CMK (cell line): Measurements from ENCODE around the gene ADAMTS19.
A peak's percentile ranks its signal among the peaks of the same experiment; 100 is the strongest.
"Not testable (repeated sequence)": the region's sequence is repeated elsewhere in the genome, so short reads cannot be mapped to it uniquely, and the experiment has no call there.

Source experiments
- DNase-seq: peaks from one replicate; pipeline ENCODE4 v3.0.0-alpha.2; 2010; ENCODE audit warnings: low read depth

Gene ADAMTS19

GRCh38 chr5:129477532-129477931, 17.4 kb downstream of the ADAMTS19 start:
- no peak for DNase-seq

- no peak for DNase-seq
These were observed 21.1 kb downstream of the ADAMTS19 start for GRCh38 chr5:129481161-129481560.

GRCh38 chr5:129496421-129496820, 36.3 kb downstream of the ADAMTS19 start:
- DNase-seq, result no peak

GRCh38 chr5:129496864-129497595, 36.9 kb downstream of the ADAMTS19 start:
- DNase-seq, result no peak

GRCh38 chr5:129499208-129499852, 39.2 kb downstream of the ADAMTS19 start:
- DNase-seq, result peak; percentile 5

- DNase-seq, result no peak
These were observed 40.0 kb downstream of the ADAMTS19 start for GRCh38 chr5:129500101-129500500.

- DNase-seq, result no peak
These were observed 46.0 kb downstream of the ADAMTS19 start for GRCh38 chr5:129506086-129506485.

- DNase-seq, result no peak
These were observed 46.9 kb downstream of the ADAMTS19 start for GRCh38 chr5:129506950-129507349.

- DNase-seq, result no peak
These were observed 47.4 kb downstream of the ADAMTS19 start for GRCh38 chr5:129507527-129507926.

- DNase-seq, result no peak
These were observed 48.5 kb downstream of the ADAMTS19 start for GRCh38 chr5:129508606-129509005.

GRCh38 chr5:129509363-129509975, 49.4 kb downstream of the ADAMTS19 start:
- no peak for DNase-seq

GRCh38 chr5:129511291-129511690, 51.2 kb downstream of the ADAMTS19 start:
- DNase-seq, result no peak

- DNase-seq, result no peak
These were observed 81.0 kb downstream of the ADAMTS19 start for GRCh38 chr5:129541051-129541450.

- peak; percentile 3 for DNase-seq
These were observed 81.7 kb downstream of the ADAMTS19 start for GRCh38 chr5:129541648-129542251.

- DNase-seq, result no peak
These were observed 87.0 kb downstream of the ADAMTS19 start for GRCh38 chr5:129547137-129547536.

GRCh38 chr5:129554134-129554904, 94.2 kb downstream of the ADAMTS19 start:
- no peak for DNase-seq

- DNase-seq, result no peak
These were observed 103.5 kb downstream of the ADAMTS19 start for GRCh38 chr5:129563585-129563984.

- DNase-seq, result no peak
These were observed 109.2 kb downstream of the ADAMTS19 start for GRCh38 chr5:129569295-129569694.

- no peak for DNase-seq
These were observed 112.0 kb downstream of the ADAMTS19 start for GRCh38 chr5:129572060-129572459.

GRCh38 chr5:129584496-129584895, 124.4 kb downstream of the ADAMTS19 start:
- DNase-seq, result not testable (repeated sequence)

- DNase-seq, result no peak
These were observed 131.5 kb downstream of the ADAMTS19 start for GRCh38 chr5:129591508-129592160.

GRCh38 chr5:129593525-129593924, 133.4 kb downstream of the ADAMTS19 start:
- no peak for DNase-seq
